Measurements from ENCODE around the gene CRB1.

CRB1 gene

GRCh38 chr1:197312163-197312562 lies 44.1 kb downstream of the CRB1 start:
- H3K9ac ChIP-seq (ENCODE audit: low read length in 5 of 5) = no peak overlapping the region

GRCh38 chr1:197313713-197314112 lies 45.7 kb downstream of the CRB1 start:
- no peak overlapping the region for H3K9ac ChIP-seq (ENCODE audit: low read length in 5 of 5)
- no peaks in the 10 kb centered on the region for H3K36me3 ChIP-seq (ENCODE audit: control insufficient read depth in 5 of 5, insufficient read depth in 5 of 5, low read length in 5 of 5)
- H3K9me3 ChIP-seq (ENCODE audit: control insufficient read depth in 5 of 5, low read length in 5 of 5) = no peaks in the 10 kb centered on the region
- no peak overlapping the region for H3K4me3 ChIP-seq (ENCODE audit: low read depth in 1 of 5, low read length in 5 of 5)
- H3K27ac ChIP-seq (ENCODE audit: low read depth, low read length) = no peak overlapping the region
- H3K27me3 ChIP-seq (ENCODE audit: control insufficient read depth in 5 of 5, insufficient read depth in 4 of 5, low read length in 5 of 5) = no peaks in the 10 kb centered on the region
- peaks cover 0 to 2% (median 0%) of the 10 kb centered on the region in 5 donors for H3K4me1 ChIP-seq (ENCODE audit: control insufficient read depth in 5 of 5, insufficient read depth in 5 of 5, low read length in 5 of 5)

More at GRCh38 chr1:197312163-197312562, 44.1 kb downstream of the CRB1 start:
- Histone ChIP-seq H3K27ac (ENCODE audit: low read depth, low read length) (no peak overlapping the region), H3K27me3 (ENCODE audit: control insufficient read depth in 5 of 5, insufficient read depth in 4 of 5, low read length in 5 of 5) (no peaks in the 10 kb centered on the region), H3K36me3 (ENCODE audit: control insufficient read depth in 5 of 5, insufficient read depth in 5 of 5, low read length in 5 of 5) (no peaks in the 10 kb centered on the region), H3K4me1 (ENCODE audit: control insufficient read depth in 5 of 5, insufficient read depth in 5 of 5, low read length in 5 of 5) (peaks cover 0 to 2% (median 0%) of the 10 kb centered on the region in 5 donors), H3K9me3 (ENCODE audit: control insufficient read depth in 5 of 5, low read length in 5 of 5) (no peaks in the 10 kb centered on the region), H3K4me3 (ENCODE audit: low read depth in 1 of 5, low read length in 5 of 5) (no peak overlapping the region)

GRCh38 chr1:197314682-197315081 lies 46.6 kb downstream of the CRB1 start:
- no peak overlapping the region for H3K27ac ChIP-seq (ENCODE audit: low read depth, low read length)
- no peak overlapping the region for H3K4me3 ChIP-seq (ENCODE audit: low read depth in 1 of 5, low read length in 5 of 5)
- H3K27me3 ChIP-seq (ENCODE audit: control insufficient read depth in 5 of 5, insufficient read depth in 4 of 5, low read length in 5 of 5) = no peaks in the 10 kb centered on the region
- H3K4me1 ChIP-seq (ENCODE audit: control insufficient read depth in 5 of 5, insufficient read depth in 5 of 5, low read length in 5 of 5) = peaks cover 0 to 2% (median 0%) of the 10 kb centered on the region in 5 donors
- no peaks in the 10 kb centered on the region for H3K9me3 ChIP-seq (ENCODE audit: control insufficient read depth in 5 of 5, low read length in 5 of 5)
- no peaks in the 10 kb centered on the region for H3K36me3 ChIP-seq (ENCODE audit: control insufficient read depth in 5 of 5, insufficient read depth in 5 of 5, low read length in 5 of 5)
- peak overlapping the region in 1 of 5 donors; percentile 46 for H3K9ac ChIP-seq (ENCODE audit: low read length in 5 of 5)

GRCh38 chr1:197319631-197320030 lies 51.6 kb downstream of the CRB1 start:
- H3K27me3 ChIP-seq (ENCODE audit: control insufficient read depth in 5 of 5, insufficient read depth in 4 of 5, low read length in 5 of 5) = no peaks in the 10 kb centered on the region
- H3K4me3 ChIP-seq (ENCODE audit: low read depth in 1 of 5, low read length in 5 of 5) = no peak overlapping the region
- no peak overlapping the region for H3K9ac ChIP-seq (ENCODE audit: low read length in 5 of 5)
- no peak overlapping the region for H3K27ac ChIP-seq (ENCODE audit: low read depth, low read length)
- H3K4me1 ChIP-seq (ENCODE audit: control insufficient read depth in 5 of 5, insufficient read depth in 5 of 5, low read length in 5 of 5) = peaks cover 0 to 10% (median 2%) of the 10 kb centered on the region in 5 donors
- H3K36me3 ChIP-seq (ENCODE audit: control insufficient read depth in 5 of 5, insufficient read depth in 5 of 5, low read length in 5 of 5) = no peaks in the 10 kb centered on the region
- no peaks in the 10 kb centered on the region for H3K9me3 ChIP-seq (ENCODE audit: control insufficient read depth in 5 of 5, low read length in 5 of 5)

GRCh38 chr1:197320991-197321531 lies 53.0 kb downstream of the CRB1 start:
- Histone ChIP-seq H3K27me3 (ENCODE audit: control insufficient read depth in 5 of 5, insufficient read depth in 4 of 5, low read length in 5 of 5) (no peaks in the 10 kb centered on the region), H3K9ac (ENCODE audit: low read length in 5 of 5) (no peak overlapping the region), H3K9me3 (ENCODE audit: control insufficient read depth in 5 of 5, low read length in 5 of 5) (no peaks in the 10 kb centered on the region), H3K4me1 (ENCODE audit: control insufficient read depth in 5 of 5, insufficient read depth in 5 of 5, low read length in 5 of 5) (peaks cover 0 to 8% (median 2%) of the 10 kb centered on the region in 5 donors), H3K4me3 (ENCODE audit: low read depth in 1 of 5, low read length in 5 of 5) (no peak overlapping the region), H3K27ac (ENCODE audit: low read depth, low read length) (peak overlapping the region; percentile 71), H3K36me3 (ENCODE audit: control insufficient read depth in 5 of 5, insufficient read depth in 5 of 5, low read length in 5 of 5) (no peaks in the 10 kb centered on the region)

GRCh38 chr1:197321811-197322210 lies 53.8 kb downstream of the CRB1 start:
- Histone ChIP-seq H3K4me1 (ENCODE audit: control insufficient read depth in 5 of 5, insufficient read depth in 5 of 5, low read length in 5 of 5) (peaks cover 0 to 8% (median 2%) of the 10 kb centered on the region in 5 donors), H3K27me3 (ENCODE audit: control insufficient read depth in 5 of 5, insufficient read depth in 4 of 5, low read length in 5 of 5) (no peaks in the 10 kb centered on the region), H3K4me3 (ENCODE audit: low read depth in 1 of 5, low read length in 5 of 5) (no peak overlapping the region), H3K9ac (ENCODE audit: low read length in 5 of 5) (no peak overlapping the region), H3K27ac (ENCODE audit: low read depth, low read length) (peak overlapping the region; percentile 71), H3K36me3 (ENCODE audit: control insufficient read depth in 5 of 5, insufficient read depth in 5 of 5, low read length in 5 of 5) (no peaks in the 10 kb centered on the region), H3K9me3 (ENCODE audit: control insufficient read depth in 5 of 5, low read length in 5 of 5) (no peaks in the 10 kb centered on the region)

- Histone ChIP-seq H3K9ac (ENCODE audit: low read length in 5 of 5) (no peak overlapping the region), H3K4me3 (ENCODE audit: low read depth in 1 of 5, low read length in 5 of 5) (no peak overlapping the region), H3K27me3 (ENCODE audit: control insufficient read depth in 5 of 5, insufficient read depth in 4 of 5, low read length in 5 of 5) (no peaks in the 10 kb centered on the region), H3K36me3 (ENCODE audit: control insufficient read depth in 5 of 5, insufficient read depth in 5 of 5, low read length in 5 of 5) (no peaks in the 10 kb centered on the region), H3K27ac (ENCODE audit: low read depth, low read length) (no peak overlapping the region), H3K4me1 (ENCODE audit: control insufficient read depth in 5 of 5, insufficient read depth in 5 of 5, low read length in 5 of 5) (peaks cover 0 to 5% (median 0%) of the 10 kb centered on the region in 5 donors), H3K9me3 (ENCODE audit: control insufficient read depth in 5 of 5, low read length in 5 of 5) (no peaks in the 10 kb centered on the region)
Measured at GRCh38 chr1:197327776-197328364, 59.8 kb downstream of the CRB1 start.

- H3K9ac ChIP-seq (ENCODE audit: low read length in 5 of 5) = no peak overlapping the region
- H3K36me3 ChIP-seq (ENCODE audit: control insufficient read depth in 5 of 5, insufficient read depth in 5 of 5, low read length in 5 of 5) = no peaks in the 10 kb centered on the region
- no peak overlapping the region for H3K4me3 ChIP-seq (ENCODE audit: low read depth in 1 of 5, low read length in 5 of 5)
- no peaks in the 10 kb centered on the region for H3K27me3 ChIP-seq (ENCODE audit: control insufficient read depth in 5 of 5, insufficient read depth in 4 of 5, low read length in 5 of 5)
- H3K27ac ChIP-seq (ENCODE audit: low read depth, low read length) = no peak overlapping the region
- peaks cover 0 to 5% (median 0%) of the 10 kb centered on the region in 5 donors for H3K4me1 ChIP-seq (ENCODE audit: control insufficient read depth in 5 of 5, insufficient read depth in 5 of 5, low read length in 5 of 5)
- no peaks in the 10 kb centered on the region for H3K9me3 ChIP-seq (ENCODE audit: control insufficient read depth in 5 of 5, low read length in 5 of 5)
Measured at GRCh38 chr1:197330213-197330612, 62.2 kb downstream of the CRB1 start.

GRCh38 chr1:197331565-197331964 lies 63.5 kb downstream of the CRB1 start:
- H3K4me3 ChIP-seq (ENCODE audit: low read depth in 1 of 5, low read length in 5 of 5) = no peak overlapping the region
- H3K27me3 ChIP-seq (ENCODE audit: control insufficient read depth in 5 of 5, insufficient read depth in 4 of 5, low read length in 5 of 5) = no peaks in the 10 kb centered on the region
- no peaks in the 10 kb centered on the region for H3K9me3 ChIP-seq (ENCODE audit: control insufficient read depth in 5 of 5, low read length in 5 of 5)
- no peak overlapping the region for H3K9ac ChIP-seq (ENCODE audit: low read length in 5 of 5)
- no peaks in the 10 kb centered on the region for H3K36me3 ChIP-seq (ENCODE audit: control insufficient read depth in 5 of 5, insufficient read depth in 5 of 5, low read length in 5 of 5)
- peaks cover 0 to 5% (median 0%) of the 10 kb centered on the region in 5 donors for H3K4me1 ChIP-seq (ENCODE audit: control insufficient read depth in 5 of 5, insufficient read depth in 5 of 5, low read length in 5 of 5)
- H3K27ac ChIP-seq (ENCODE audit: low read depth, low read length) = no peak overlapping the region

GRCh38 chr1:197333041-197333440 lies 65.0 kb downstream of the CRB1 start:
- Histone ChIP-seq H3K9me3 (ENCODE audit: control insufficient read depth in 5 of 5, low read length in 5 of 5) (no peaks in the 10 kb centered on the region), H3K27ac (ENCODE audit: low read depth, low read length) (no peak overlapping the region), H3K4me1 (ENCODE audit: control insufficient read depth in 5 of 5, insufficient read depth in 5 of 5, low read length in 5 of 5) (peaks cover 0 to 4% (median 0%) of the 10 kb centered on the region in 5 donors), H3K36me3 (ENCODE audit: control insufficient read depth in 5 of 5, insufficient read depth in 5 of 5, low read length in 5 of 5) (no peaks in the 10 kb centered on the region), H3K9ac (ENCODE audit: low read length in 5 of 5) (no peak overlapping the region), H3K27me3 (ENCODE audit: control insufficient read depth in 5 of 5, insufficient read depth in 4 of 5, low read length in 5 of 5) (no peaks in the 10 kb centered on the region), H3K4me3 (ENCODE audit: low read depth in 1 of 5, low read length in 5 of 5) (no peak overlapping the region)

Data from subcutaneous abdominal adipose tissue (tissue), 5 donors.